Neural progenitor cell (in vitro differentiated cells): ENCODE data around the gene STK32B. TPM values are rescaled to one million over a fixed set of nuclear protein-coding genes. Genes with fewer than 3 reads are reported as not detected.

Experiments
- DNase-seq: peaks from one replicate; pipeline ENCODE4 v3.0.0-alpha.2; 2016; ENCODE audit warnings: low spot score
- H2AFZ ChIP-seq: fragments of 200-600 bp; sonication (generic); replicated peaks from 2 replicates; pipeline ENCODE4 v1.6.1; 2016; ENCODE audit warnings: antibody characterized with exemption
- H3F3A ChIP-seq: fragments of 200-600 bp; sonication (generic); 2 replicates; pipeline ENCODE4 v1.6.1; 2016; ENCODE audit warnings: antibody characterized with exemption, low read depth
- H3K27ac ChIP-seq: fragments of 200-600 bp; sonication (generic); 2 replicates; pipeline ENCODE4 v1.5.1; 2016; ENCODE audit warnings: mild to moderate bottlenecking
- H3K27me3 ChIP-seq: fragments of 200-600 bp; sonication (generic); 2 replicates; pipeline ENCODE4 v1.6.1; 2016; ENCODE audit warnings: mild to moderate bottlenecking, moderate library complexity
- H3K36me3 ChIP-seq: fragments of 200-600 bp; sonication (generic); 2 replicates; pipeline ENCODE4 v1.5.1; 2016
- H3K4me1 ChIP-seq: fragments of 200-600 bp; sonication (generic); 2 replicates; pipeline ENCODE4 v1.6.1; 2016; ENCODE audit warnings: mixed run types
- H3K4me2 ChIP-seq: fragments of 200-600 bp; sonication (generic); 2 replicates; pipeline ENCODE4 v1.6.1; 2016
- H3K4me3 ChIP-seq: fragments of 200-600 bp; sonication (generic); 2 replicates; pipeline ENCODE4 v1.5.1; 2016
- H3K79me2 ChIP-seq: fragments of 200-600 bp; sonication (generic); 2 replicates; pipeline ENCODE4 v1.6.1; 2016; ENCODE audit warnings: low read depth
- H3K9ac ChIP-seq: fragments of 200-600 bp; sonication (generic); 2 replicates; pipeline ENCODE4 v1.6.1; 2016
- H3K9me3 ChIP-seq: fragments of 200-600 bp; sonication (generic); 2 replicates; pipeline ENCODE4 v1.5.1; 2016; ENCODE audit warnings: low read depth
- H4K20me1 ChIP-seq: fragments of 200-600 bp; sonication (generic); 2 replicates; pipeline ENCODE4 v1.6.1; 2016; ENCODE audit warnings: low read depth
- H3K27ac Mint-ChIP-seq: 3 replicates; pipeline ENCODE4 v1.8.0; 2021; ENCODE audit warnings: mixed read lengths
- H3K27me3 Mint-ChIP-seq: 2 replicates; pipeline ENCODE4 v1.8.0; 2022; ENCODE audit warnings: low read depth, mild to moderate bottlenecking, inconsistent platforms, moderate library complexity, mixed read lengths; ENCODE audit not compliant: insufficient read depth
- H3K36me3 Mint-ChIP-seq: 3 replicates; pipeline ENCODE4 v1.8.0; 2021; ENCODE audit warnings: mixed read lengths
- H3K4me1 Mint-ChIP-seq: 3 replicates; pipeline ENCODE4 v1.8.0; 2021; ENCODE audit warnings: mixed read lengths
- H3K4me3 Mint-ChIP-seq: 3 replicates; pipeline ENCODE4 v1.8.0; 2021; ENCODE audit warnings: mild to moderate bottlenecking, moderate library complexity, mixed read lengths
- H3K9me3 Mint-ChIP-seq: 3 replicates; pipeline ENCODE4 v1.8.0; 2020; ENCODE audit warnings: mixed read lengths
- EZH2 ChIP-seq: fragments of 200-600 bp; sonication (generic); IDR thresholded peaks from 2 replicates; pipeline ENCODE4 v1.6.1; 2017; ENCODE audit warnings: antibody characterized with exemption, mild to moderate bottlenecking, moderate library complexity
- EZH2phosphoT487 ChIP-seq: fragments of 200-600 bp; sonication (generic); IDR thresholded peaks from 2 replicates; pipeline ENCODE4 v1.6.1; 2017; ENCODE audit warnings: antibody characterized with exemption
- total RNA-seq: library from RNA; depleted of rRNA; stranded (reverse); fragments of >200 nt; gene quantifications from 2 replicates; pipeline ENCODE4 v1.2.3, GENCODE V29; 2015; ENCODE audit warnings: low replicate concordance
- TF ChIP-seq, protein P1 (sequence below): fragments of 200-600 bp; sonication (generic); IDR thresholded peaks from 2 replicates; pipeline ENCODE4 v1.5.1; 2017; ENCODE audit warnings: antibody characterized with exemption, mild to moderate bottlenecking

The STK32B gene
- total RNA-seq, 1 donor from 2014 or later = 2.5 TPM

DNA sequence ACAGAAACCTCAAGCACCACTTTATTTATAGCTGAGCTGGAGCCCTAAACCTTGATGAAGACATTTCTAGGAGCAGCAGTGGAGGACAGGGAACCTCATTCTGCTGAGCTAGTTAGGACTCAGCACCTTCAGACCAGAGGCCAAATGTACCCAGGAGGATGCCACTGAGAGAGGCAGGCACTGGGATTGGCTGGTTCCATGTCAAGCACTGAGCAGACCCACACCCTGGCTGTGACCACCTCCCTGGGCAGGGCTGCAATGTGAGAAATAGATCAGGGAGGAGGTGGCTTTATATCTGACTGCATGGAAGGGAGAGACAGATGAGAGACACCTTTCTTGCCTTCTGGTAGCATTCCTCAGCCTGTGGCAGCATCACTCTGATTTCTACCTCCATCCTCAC lies 304.6 kb downstream of the STK32B start:
- no peaks in the 10 kb centered on the region for H3K36me3 Mint-ChIP-seq

DNA sequence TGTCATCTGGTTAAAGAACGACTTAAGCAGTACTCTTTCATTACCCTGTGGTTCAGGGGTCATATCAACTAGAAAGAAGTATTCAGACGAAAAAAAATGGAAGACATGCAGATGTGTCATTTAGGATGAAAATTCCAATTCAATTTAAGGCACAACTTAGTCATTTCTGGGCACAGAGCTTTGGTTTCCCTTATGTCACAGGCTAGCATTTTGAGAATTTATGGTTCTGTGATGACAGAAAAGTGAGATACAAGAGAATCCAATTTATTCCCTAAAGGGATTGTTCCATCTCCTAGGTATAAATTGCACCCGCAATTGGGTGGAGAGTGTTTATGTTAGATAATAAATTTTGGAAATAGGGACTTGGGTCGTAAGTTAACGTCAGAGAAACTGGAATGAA lies 306.6 kb downstream of the STK32B start:
- Mint-ChIP-seq H3K36me3 (no peaks in the 10 kb centered on the region), H3K4me3 (no peak overlapping the region), H3K9me3 (no peaks in the 10 kb centered on the region), H3K27me3 (peaks cover 3% of the 10 kb centered on the region), H3K27ac (no peak overlapping the region), H3K4me1 (no peaks in the 10 kb centered on the region)
- Histone ChIP-seq H3K9ac (no peak overlapping the region), H3F3A (no peaks in the 10 kb centered on the region), H4K20me1 (no peaks in the 10 kb centered on the region), H3K79me2 (no peaks in the 10 kb centered on the region), H3K36me3 (no peaks in the 10 kb centered on the region), H2AFZ (no peak overlapping the region), H3K4me2 (no peak overlapping the region), H3K4me3 (no peak overlapping the region), H3K27me3 (peaks cover 9% of the 10 kb centered on the region), H3K4me1 (no peaks in the 10 kb centered on the region), H3K27ac (no peak overlapping the region), H3K9me3 (no peaks in the 10 kb centered on the region)
- TF ChIP-seq, protein P1, sequence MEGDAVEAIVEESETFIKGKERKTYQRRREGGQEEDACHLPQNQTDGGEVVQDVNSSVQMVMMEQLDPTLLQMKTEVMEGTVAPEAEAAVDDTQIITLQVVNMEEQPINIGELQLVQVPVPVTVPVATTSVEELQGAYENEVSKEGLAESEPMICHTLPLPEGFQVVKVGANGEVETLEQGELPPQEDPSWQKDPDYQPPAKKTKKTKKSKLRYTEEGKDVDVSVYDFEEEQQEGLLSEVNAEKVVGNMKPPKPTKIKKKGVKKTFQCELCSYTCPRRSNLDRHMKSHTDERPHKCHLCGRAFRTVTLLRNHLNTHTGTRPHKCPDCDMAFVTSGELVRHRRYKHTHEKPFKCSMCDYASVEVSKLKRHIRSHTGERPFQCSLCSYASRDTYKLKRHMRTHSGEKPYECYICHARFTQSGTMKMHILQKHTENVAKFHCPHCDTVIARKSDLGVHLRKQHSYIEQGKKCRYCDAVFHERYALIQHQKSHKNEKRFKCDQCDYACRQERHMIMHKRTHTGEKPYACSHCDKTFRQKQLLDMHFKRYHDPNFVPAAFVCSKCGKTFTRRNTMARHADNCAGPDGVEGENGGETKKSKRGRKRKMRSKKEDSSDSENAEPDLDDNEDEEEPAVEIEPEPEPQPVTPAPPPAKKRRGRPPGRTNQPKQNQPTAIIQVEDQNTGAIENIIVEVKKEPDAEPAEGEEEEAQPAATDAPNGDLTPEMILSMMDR = no peak
- TF ChIP-seq EZH2phosphoT487 (no peak), EZH2 (no peak)
- DNase-seq = no peak

More for the DNA sequence above, 304.6 kb downstream of the STK32B start:
- Mint-ChIP-seq H3K27ac (no peak overlapping the region), H3K9me3 (no peaks in the 10 kb centered on the region), H3K4me1 (no peaks in the 10 kb centered on the region), H3K4me3 (no peak overlapping the region), H3K27me3 (no peaks in the 10 kb centered on the region)
- Histone ChIP-seq H3K9ac (no peak overlapping the region), H4K20me1 (no peaks in the 10 kb centered on the region), H3K4me2 (no peak overlapping the region), H3F3A (no peaks in the 10 kb centered on the region), H3K36me3 (no peaks in the 10 kb centered on the region), H3K27me3 (peaks cover 9% of the 10 kb centered on the region), H3K27ac (no peak overlapping the region), H2AFZ (no peak overlapping the region), H3K9me3 (no peaks in the 10 kb centered on the region), H3K4me3 (no peak overlapping the region), H3K4me1 (no peaks in the 10 kb centered on the region), H3K79me2 (no peaks in the 10 kb centered on the region)
- DNase-seq = no peak
- TF ChIP-seq EZH2phosphoT487 = no peak
- no peak for TF ChIP-seq EZH2
- TF ChIP-seq, protein P1 = no peak

DNA sequence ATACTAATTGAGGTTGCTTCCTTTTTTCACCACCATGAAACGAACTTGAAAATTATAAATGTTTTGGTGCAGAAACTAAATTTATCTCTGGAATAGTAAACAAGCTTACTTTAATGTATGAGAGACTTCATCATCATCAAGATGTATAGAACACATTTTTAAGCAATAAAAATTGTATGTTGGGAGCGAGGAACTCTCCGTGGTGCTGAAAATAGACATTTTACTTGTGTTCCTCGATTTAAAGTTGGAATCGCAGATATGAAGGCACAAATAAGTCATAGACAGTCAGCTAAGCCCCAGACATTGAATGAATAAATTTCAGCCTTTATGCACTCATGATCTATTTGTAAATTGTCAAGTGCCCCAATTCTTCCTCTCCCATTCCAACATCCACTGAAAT lies 310.7 kb downstream of the STK32B start:
- Histone ChIP-seq H4K20me1 (no peaks in the 10 kb centered on the region), H3K27ac (no peak overlapping the region), H3K36me3 (no peaks in the 10 kb centered on the region), H2AFZ (no peak overlapping the region), H3K79me2 (no peaks in the 10 kb centered on the region), H3F3A (no peaks in the 10 kb centered on the region), H3K27me3 (peaks cover 9% of the 10 kb centered on the region), H3K4me2 (no peak overlapping the region), H3K9ac (no peak overlapping the region), H3K4me1 (no peaks in the 10 kb centered on the region), H3K4me3 (no peak overlapping the region), H3K9me3 (no peaks in the 10 kb centered on the region)
- Mint-ChIP-seq H3K27ac (no peak overlapping the region), H3K4me3 (no peak overlapping the region), H3K4me1 (peaks cover 6% of the 10 kb centered on the region), H3K9me3 (no peaks in the 10 kb centered on the region), H3K36me3 (no peaks in the 10 kb centered on the region), H3K27me3 (peaks cover 3% of the 10 kb centered on the region)
- TF ChIP-seq, protein P1 = no peak
- TF ChIP-seq EZH2phosphoT487 (no peak), EZH2 (no peak)
- DNase-seq = peak; percentile 60
